Stomach (tissue), 8 donors: ENCODE measurements around the gene ZNF212. TPM values are rescaled to one million over a fixed set of nuclear protein-coding genes. Genes with fewer than 3 reads are reported as not detected.

Experiments used
- polyA plus RNA-seq, 3 donors: library from polyadenylated mRNA; stranded (reverse); fragments of 200-250 nt; gene quantifications; one replicate each; pipeline ENCODE4 v1.2.3, GENCODE V29; 2013
- small RNA-seq, 4 donors: library from RNA; depleted of rRNA; stranded (forward); fragments of <200 nt; gene quantifications; one replicate each; pipeline ENCODE3, GENCODE V24; 2016
- total RNA-seq, 5 donors: library from RNA; depleted of rRNA; stranded (reverse); fragments of >200 nt; gene quantifications; one replicate each; pipeline versions ENCODE4 v1.1.0 to v1.2.3, GENCODE V29; 2014 to 2016
- donor health status: healthy with polysubstance abuse.
- donor health status: Bipolar disorder and iron deficiency.
- donor health status: healthy.

The ZNF212 gene
- total and polyA plus RNA-seq, 8 donors: 2.9 to 42.9 (median 6.4) TPM

Small RNA genes lying within 50 kb of the gene (small RNA-seq; reads per million reads assigned to genes)
- gene AC004890.1: 0 reads per million in 4 donors

Other genes starting within 250 kb of the ZNF212 start
- 100 to 1,000 TPM in 3 of 5 donors, 10 to 100 TPM in 2; 26.8 to 185 (median 176) TPM for gene PDIA4, start 211.1 kb upstream of the ZNF212 start, total RNA-seq
- 10 to 100 TPM; 13.7 to 55.0 (median 35.8) TPM for gene PDIA4, start 211.1 kb upstream of the ZNF212 start, polyA plus RNA-seq
- 10 to 100 TPM in 1 of 5 donors, 1 to 10 TPM in 4; 1.3 to 23.5 (median 8.2) TPM for gene ZNF786, start 148.9 kb upstream of the ZNF212 start, total RNA-seq
- gene ZNF786, start 148.9 kb upstream of the ZNF212 start, polyA plus RNA-seq: 1 to 10 TPM; 1.6 to 2.6 (median 2.3) TPM
- gene ZNF425, start 113.3 kb upstream of the ZNF212 start, total RNA-seq: 1 to 10 TPM in 2 of 5 donors, under 1 TPM in 2, not detected in 1; under 0.01 to 6.1 (median 1.6) TPM
- 1 to 10 TPM in 2 of 3 donors, under 1 TPM in 1; 0.93 to 1.4 (median 1.2) TPM for gene ZNF425, start 113.3 kb upstream of the ZNF212 start, polyA plus RNA-seq
- gene ZNF398, start 92.2 kb upstream of the ZNF212 start, total RNA-seq: 10 to 100 TPM; 11.7 to 55.4 (median 13.9) TPM
- gene ZNF398, start 92.2 kb upstream of the ZNF212 start, polyA plus RNA-seq: 1 to 10 TPM; 2.1 to 3.7 (median 2.5) TPM
- gene ZNF282, start 44.1 kb upstream of the ZNF212 start, total RNA-seq: 10 to 100 TPM; 12.6 to 86.0 (median 18.9) TPM
- gene ZNF282, start 44.1 kb upstream of the ZNF212 start, polyA plus RNA-seq: 1 to 10 TPM; 8.4 to 9.9 (median 8.6) TPM
- 10 to 100 TPM in 4 of 5 donors, 1 to 10 TPM in 1; 8.5 to 31.2 (median 15.4) TPM for gene ZNF783, start 22.5 kb downstream of the ZNF212 start, total RNA-seq
- gene ZNF783, start 22.5 kb downstream of the ZNF212 start, polyA plus RNA-seq: 1 to 10 TPM; 3.7 to 6.5 (median 4.1) TPM
- 10 to 100 TPM in 1 of 5 donors, 1 to 10 TPM in 4; 1.2 to 15.2 (median 4.5) TPM for gene ZNF777, start 221.4 kb downstream of the ZNF212 start, total RNA-seq
- gene ZNF777, start 221.4 kb downstream of the ZNF212 start, polyA plus RNA-seq: 1 to 10 TPM; 5.2 to 6.1 (median 5.3) TPM